Right ventricle myocardium inferior (tissue), 1 donor: ENCODE data around the gene SMS. TPM values are rescaled to one million over a fixed set of nuclear protein-coding genes. Genes with fewer than 3 reads are reported as not detected.
A peak's percentile ranks its signal among the peaks of the same experiment; 100 is the strongest.

Experiments used
- ATAC-seq: fragments of 200-7000 bp; cut with Tn5 transposase; one replicate; pipeline ENCODE4 v1.9.1; 2020; ENCODE audit warnings: mild to moderate bottlenecking, moderate library complexity
- DNase-seq: peaks from one replicate; pipeline ENCODE4 v3.0.0; 2021; ENCODE audit errors: missing footprints
- intact Hi-C: fragments of 100-400 bp; cut with DNase I; formaldehyde crosslinking; loops from one replicate; pipeline ENCODE4 v1.11.0; 2022
- long read RNA-seq: library from polyadenylated mRNA; unstranded; transcript quantifications from one replicate; pipeline ENCODE4 v2.0.0, GENCODE V29; 2021
- total RNA-seq: library from RNA; stranded (reverse); fragmentation: NEBNext Ultra II Directional; extraction: Animal tissue kit (Norgen Biotek cat#: 25700); gene quantifications from one replicate; pipeline ENCODE4 v1.2.1, GENCODE V29; 2021
- donor health status: DM: no; HTN: yes; CAD: no; lungs with severe emphysema.

Gene SMS
- 54.4 TPM for total RNA-seq
- long read RNA-seq, transcript SMS-202 (11 exons, 1,837 nt), result major isoform, 35 of 40 reads
- long read RNA-seq, partial matches to known transcripts, result 3 of 40 reads
- long read RNA-seq, other reads (novel, unspliced or antisense), result 2 of 40 reads

DNA sequence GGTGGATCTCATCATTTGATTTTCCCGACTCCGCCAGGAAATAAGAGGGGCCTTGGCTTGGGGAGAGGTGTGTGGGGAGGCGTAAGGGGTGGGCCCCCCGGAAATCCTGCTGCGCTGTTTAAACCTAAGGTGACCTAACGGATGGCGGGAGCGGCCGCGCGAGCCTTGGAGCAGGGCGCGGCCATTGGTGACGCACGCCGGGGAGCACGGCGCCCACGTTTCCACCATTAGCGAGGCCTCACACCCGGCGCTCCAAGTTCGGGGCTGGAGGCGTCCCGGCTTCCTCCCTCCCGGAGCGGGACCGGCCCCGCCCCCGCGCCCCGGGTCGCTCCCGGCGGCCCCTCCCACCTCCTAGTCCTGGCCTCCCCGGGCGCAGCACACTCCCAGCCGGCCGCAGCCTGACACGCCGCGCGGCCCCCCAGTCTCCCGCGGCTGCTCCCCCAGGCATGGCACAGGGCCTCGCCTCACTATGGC lies at the start of gene SMS:
SMS (plus strand) TSS at position 354 of the 474 bp plus-strand sequence; CDS start at position 470, 116 bp downstream.
- intact Hi-C loops, result loop anchor here (5.0 to 10.0 kb wide), 2 partner anchors 103 to 186 kb away; partner anchors contain the start of genes MBTPS2 and SMPX
- ATAC-seq (peak; percentile 97), DNase-seq (peak; percentile 89)

DNA sequence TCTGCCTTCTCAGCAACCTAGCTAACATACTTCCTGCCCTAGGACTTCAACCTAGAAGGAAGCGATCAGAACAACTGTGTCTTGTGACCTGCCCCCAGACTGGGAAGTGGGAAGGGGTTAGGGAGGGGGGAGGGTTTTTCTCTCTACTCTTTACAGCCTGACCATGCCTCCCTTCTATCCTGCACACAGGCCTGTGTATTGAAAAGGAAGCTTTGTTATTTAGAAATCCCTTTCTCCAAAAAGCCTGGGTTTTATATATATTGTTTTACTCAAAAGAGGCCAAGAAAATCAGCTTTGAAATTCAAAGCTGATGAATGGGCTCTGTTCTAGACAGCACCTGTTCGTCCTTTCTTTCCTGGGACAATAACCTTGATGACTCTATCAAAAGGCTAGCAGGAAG lies 35.2 kb upstream of the SMS start:
- DNase-seq, result no peak
- intact Hi-C loops, result no loop called here
- ATAC-seq, result no peak

DNA sequence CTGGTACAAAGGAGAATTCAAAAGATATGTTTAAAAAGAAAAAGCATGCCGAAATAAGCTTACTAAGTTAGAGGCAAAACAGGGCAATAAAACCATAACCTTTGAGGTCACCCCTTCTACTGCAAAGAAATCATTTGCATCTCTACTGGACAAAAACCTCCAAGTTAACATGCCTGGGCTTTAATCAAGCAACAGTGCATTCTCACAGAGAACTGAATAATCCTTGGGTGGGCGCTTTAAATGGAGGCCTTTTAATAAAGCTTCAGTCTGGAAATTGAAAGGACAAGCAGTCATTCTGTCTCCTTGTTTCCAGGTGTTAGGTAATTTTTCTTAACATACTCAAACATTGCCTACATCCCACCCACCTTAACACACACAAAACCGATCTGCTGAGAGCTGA lies 34.6 kb upstream of the SMS start:
- DNase-seq (no peak), ATAC-seq (no peak)
- intact Hi-C loops, result no loop called here

DNA sequence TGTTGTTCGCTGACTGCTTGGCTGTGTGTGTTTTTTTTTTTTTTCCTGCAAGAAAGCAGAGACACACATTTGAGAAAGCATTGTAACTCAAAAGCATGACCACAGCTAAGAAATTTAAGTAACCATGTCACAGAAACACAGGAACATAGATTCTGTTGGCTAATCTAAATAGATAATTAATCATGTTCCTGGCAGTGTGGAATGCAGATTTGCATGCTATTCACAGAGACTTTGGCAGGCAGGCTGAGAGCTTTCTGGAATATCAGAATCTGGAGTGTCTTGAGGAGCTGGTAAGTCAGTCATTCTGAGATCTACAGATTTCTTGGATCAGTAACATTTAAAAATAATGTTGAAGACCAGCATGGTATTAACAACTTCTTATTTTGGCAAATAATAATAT lies 33.2 kb upstream of the SMS start:
- ATAC-seq, result no peak
- intact Hi-C loops, result no loop called here
- no peak for DNase-seq

DNA sequence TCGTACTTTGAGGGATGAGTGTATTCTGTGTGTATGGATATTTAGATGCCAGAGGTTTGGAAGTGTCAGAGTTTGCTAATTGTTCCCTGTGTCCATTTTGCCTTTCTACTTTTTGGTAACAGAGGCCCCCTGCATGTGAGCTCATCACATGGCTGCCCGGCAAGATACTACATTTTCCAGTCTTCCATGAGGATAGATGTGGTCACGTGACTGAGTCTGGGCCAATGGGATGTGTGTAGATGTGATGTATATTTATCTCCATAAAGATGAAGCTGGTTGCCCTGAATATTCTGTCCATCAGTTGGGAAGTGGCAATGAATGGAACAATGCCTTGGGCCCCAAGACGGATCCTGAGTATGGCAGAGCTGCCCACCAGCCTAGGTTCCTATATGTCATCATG lies 29.0 kb upstream of the SMS start:
- intact Hi-C loops, result no loop called here
- ATAC-seq (no peak), DNase-seq (no peak)

DNA sequence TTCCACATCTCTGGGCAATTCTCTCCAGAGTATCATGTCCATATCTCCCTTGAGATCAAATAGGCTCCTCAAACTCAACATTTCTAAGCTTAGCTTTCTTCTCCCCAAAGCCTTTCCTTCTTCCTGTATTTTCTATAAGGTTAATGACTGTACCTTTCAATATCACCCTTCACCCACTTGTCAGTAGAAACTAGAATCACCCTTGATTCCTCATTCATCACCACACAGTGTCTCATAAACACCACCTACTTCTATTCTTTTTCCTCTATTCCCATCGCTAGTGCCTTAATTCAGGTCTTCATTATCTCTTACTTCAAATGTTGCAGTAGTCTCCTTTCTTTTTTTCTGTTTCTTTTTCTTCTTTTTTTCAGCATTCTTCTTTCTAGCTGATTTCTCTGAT lies 28.3 kb upstream of the SMS start:
- DNase-seq, result no peak
- intact Hi-C loops, result no loop called here
- no peak for ATAC-seq

DNA sequence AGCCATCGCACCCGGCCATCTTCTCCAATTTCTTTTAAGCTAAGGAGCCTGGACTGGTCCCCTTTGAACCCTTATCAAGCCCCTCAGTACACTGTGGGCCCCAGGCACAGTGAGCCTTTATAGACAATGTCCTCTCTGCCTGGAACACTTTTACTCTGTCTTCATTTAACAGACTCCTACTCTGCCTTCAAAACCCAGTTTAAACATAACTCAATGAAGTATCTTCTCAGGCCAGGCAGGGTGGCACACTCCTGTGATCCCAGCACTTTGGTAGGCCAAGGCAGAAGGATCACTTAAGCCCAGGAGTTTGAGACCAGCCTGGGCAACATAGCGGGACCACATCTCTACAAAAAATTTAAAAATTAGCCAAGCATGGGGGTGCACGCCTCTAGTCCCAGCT lies 27.5 kb upstream of the SMS start:
- intact Hi-C loops, result no loop called here
- ATAC-seq (no peak), DNase-seq (no peak)

DNA sequence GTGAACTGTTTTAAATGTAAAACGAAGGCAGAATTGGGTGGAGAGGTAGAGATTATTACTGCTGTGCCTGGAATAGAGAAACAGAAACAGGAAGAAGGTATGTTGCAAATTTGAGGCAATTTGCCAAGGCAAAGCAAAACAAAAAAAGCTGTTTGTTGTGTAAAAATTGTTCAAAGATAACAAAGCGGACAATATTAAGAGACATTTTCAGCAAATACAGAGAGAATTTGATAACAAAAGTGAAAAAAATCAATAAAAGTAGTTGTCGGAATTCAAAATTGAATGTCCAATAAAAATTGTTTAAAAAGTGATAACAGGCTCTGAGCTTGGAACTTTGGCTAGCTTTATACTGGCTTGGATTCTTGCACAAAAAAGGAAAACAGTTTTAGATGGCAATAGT lies 14.4 kb upstream of the SMS start:
- DNase-seq (no peak), ATAC-seq (no peak)
- intact Hi-C loops, result no loop called here

DNA sequence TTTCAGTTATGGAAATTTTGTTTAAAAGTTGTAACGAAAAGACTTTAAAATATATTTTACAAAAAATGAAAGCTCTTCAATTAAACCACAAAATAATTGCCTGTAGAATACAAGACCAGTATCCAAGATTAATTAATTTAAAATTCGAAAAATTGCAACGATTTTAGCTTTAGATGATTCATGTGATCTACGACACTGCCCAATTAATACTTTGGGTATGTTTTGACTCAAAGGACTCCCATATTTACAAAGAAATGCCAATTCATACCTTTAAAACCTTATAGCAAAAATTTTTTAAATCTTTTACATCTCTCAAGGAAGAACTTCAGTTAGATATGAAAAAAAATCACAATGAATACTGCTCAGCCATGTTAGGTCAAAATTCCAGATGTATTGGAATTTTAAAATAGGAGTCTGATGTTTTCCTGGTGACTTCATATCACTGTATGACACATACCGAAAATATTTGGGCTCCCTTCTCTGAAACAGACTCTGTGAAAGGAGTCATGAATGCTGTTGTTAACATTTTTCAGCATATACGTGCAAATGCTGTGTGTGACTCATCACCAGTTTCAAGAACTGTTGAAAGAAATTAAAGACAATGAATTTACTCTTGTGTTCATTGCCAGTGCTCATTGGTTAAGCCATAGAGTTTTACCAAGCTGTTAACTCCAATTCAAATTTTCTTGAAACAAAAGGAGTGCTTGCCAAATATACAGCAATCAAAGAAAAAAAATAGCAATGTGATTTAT lies 13.8 kb upstream of the SMS start:
- intact Hi-C loops, result no loop called here
- DNase-seq, result no peak
- no peak for ATAC-seq

DNA sequence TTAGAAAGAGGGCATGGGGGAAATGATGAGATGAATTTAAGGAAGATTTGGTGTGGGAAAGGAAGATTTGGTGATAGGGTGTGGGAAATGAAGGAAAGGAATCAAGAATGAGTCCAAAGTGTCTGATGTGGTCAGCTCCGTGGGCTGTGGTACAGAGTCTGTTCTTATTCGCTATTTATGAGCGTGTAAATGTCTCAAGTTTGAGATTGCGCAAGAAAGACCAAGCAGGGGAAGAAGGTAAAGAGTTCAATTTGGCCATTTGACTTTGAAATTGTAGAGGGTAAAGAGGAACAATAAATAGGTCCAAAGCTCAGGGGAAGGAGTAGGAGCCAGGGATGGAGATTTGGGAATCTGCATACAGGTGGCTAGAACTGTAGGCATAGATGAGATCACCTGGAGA lies 11.3 kb upstream of the SMS start:
- intact Hi-C loops, result no loop called here
- ATAC-seq (no peak), DNase-seq (no peak)

DNA sequence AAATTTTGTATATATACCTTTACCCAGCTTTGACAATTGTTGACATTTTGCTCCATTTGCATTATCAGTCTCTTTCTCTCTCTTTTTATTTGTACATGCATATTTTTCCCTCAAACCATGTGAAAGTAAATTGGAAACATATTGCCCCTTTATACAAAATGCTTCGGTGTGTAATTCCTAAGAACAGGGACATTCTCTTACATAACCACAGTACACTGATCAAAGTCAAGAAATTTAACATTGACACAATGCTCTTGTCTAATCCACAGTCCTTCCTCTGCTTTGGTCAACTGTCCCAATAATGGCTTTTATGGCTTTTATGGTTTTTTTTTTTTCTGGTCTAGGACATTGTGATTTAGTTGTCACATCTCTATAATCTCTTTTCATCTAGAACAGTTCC lies 9.5 kb upstream of the SMS start:
- no peak for DNase-seq
- no peak for ATAC-seq
- intact Hi-C loops, result no loop called here

DNA sequence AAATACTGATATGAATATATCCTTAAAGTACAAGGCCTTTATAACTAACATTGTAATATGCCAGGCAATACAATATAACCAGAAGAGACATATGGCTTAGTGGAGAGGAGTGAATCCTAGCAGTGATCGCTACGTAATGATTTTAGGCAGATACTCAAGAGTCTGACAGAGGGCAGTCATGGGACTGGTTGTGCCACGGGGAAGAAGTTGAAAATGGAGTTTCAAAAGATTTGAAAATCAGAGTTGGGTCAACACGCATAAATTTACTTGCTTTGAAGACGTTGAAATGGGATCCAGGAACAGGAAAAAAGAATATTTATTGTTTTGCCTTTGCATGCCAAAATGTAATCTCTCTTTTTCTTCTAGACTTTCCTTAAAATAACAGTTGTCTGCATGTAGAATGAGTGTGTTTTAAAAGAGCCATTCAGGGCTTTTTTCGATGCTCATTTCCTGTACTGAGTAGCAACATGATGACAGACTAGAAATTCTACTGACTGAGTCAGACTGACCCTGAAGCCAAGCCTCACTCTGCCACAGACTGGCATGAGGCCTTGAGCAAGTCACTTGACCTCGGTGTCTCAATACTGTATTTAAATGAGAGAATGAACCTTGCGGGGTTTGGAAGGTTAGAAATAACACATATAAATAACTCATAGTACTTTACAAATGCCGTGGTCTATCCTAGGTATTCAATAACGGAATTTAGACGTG lies 8.1 kb upstream of the SMS start:
- intact Hi-C loops, result no loop called here
- no peak for ATAC-seq
- DNase-seq, result no peak

DNA sequence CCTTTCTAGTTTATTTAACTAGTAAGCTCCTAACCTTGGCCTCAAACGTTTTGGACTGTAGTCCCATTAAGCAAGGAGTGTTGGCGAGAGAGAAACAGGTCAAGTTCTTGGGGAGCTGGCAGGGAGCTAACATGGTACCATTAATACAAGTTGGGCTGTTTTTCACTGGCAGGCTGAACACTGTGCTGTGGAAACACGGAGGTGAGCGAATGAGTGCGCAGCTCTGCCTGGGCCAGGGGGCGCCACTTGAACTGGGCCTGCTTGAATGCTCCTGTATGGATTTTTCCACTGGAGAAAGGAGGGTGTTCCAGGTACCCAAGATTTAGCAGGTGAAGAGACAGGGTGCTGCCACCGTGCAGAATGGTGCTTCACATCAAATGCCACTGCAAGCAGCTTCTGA lies 7.4 kb upstream of the SMS start:
- DNase-seq, result no peak
- ATAC-seq, result no peak
- intact Hi-C loops, result no loop called here

DNA sequence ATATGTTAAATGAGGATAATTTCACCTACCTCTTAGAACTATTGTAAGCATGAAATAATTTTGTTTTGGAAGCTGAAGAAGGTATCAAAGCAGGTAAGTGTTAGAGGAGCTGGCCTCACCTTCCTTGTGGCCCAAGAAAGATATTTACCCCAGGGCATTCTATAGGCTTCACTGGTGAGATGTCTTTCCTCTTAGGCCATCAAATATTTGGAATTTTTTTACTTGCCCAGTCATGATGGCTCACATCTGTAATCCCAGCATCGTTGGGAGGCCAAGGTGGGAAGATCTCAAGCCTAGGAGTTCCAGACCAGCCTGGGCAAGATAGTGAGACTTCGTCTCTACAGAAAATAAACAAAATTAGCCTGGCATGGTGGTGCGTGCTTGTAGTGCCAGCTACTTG lies 6.1 kb upstream of the SMS start:
- intact Hi-C loops, result no loop called here
- DNase-seq, result no peak
- no peak for ATAC-seq

DNA sequence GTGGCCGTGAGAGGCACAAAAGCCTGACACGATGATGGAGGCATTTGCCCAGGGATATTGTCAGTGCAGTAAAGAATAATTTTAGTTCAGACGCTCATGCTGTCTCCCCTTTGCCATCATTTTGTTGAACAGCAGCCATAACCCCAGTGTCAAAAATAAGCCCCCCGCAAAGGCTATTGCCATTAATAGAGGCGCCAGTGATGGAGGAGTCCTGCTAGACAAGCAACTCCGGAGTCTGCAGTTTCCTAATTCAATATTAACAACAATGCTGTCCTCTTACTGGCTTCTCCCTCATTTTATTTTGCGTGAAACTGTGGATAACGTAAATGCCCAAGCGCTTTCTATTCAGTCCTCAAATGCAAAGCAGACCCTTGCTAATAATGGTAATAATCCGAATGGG lies 603 bp upstream of the SMS start:
- no peak for ATAC-seq
- intact Hi-C loops, result loop anchor here (5.0 to 10.0 kb wide), 2 partner anchors 103 to 185 kb away; partner anchors contain the start of genes MBTPS2 and SMPX
- no peak for DNase-seq

DNA sequence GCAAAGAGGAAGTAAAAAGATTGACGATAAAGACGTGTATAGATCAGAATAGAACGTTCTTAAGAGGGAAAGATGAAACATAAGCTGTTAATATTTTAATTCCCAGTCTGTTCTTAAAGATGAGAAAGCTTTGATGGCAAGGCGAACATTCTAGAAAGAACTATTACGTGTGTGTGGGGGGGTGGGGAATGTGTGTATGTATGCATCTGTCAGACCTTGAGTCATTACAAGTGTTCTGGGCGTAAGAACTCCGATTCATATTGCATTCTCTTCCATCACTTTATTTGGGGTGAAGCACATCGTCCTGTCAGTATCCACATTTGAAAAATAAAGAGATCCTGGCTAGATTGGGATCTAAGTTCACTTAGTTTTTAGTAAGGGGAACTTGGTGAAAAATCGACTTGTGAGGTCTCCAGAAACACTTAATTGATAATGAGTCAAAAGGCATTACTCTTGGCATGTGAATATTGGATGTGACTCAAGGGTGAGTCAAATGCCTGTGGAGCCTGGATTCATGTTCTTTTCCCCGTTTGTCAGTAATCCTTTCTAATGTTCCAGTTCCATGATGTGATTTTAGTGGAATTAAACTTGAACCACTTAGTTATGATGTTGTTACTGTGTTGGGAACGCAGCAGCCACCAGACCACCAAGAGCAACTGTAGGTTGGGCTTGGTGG lies 3.1 kb downstream of the SMS start:
- intact Hi-C loops, result loop anchor here (5.0 to 10.0 kb wide), 2 partner anchors 106 to 189 kb away; partner anchors contain the start of genes MBTPS2 and SMPX
- no peak for DNase-seq

DNA sequence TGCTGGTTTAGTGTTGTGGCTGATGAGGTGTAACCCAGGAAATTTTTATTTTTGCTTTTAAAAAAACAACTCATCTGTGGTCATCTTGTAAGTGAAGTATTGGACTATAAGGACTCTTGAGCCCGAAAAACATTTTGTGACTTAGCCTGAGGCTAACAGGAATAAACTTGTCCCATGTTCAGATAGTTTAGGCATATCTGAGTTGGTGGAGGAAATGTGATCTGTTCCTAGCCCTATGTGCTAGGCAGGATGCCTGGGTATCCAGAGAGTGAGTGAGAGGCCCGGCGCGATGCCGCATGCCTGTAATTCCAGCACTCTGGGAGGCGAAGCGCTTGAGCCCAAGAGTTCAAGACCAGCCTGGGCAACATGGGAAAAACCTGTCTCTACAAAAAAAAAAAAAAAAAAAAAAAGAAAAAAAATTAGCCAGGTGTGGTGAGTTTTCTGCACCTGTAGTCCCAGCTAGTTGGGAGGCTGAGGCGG lies 3.7 kb downstream of the SMS start:
- ATAC-seq (no peak), DNase-seq (no peak)
- intact Hi-C loops, result loop anchor here (5.0 to 10.0 kb wide), 2 partner anchors 107 to 189 kb away; partner anchors contain the start of genes MBTPS2 and SMPX

More for the DNA sequence above, 3.1 kb downstream of the SMS start:
- ATAC-seq, result no peak

DNA sequence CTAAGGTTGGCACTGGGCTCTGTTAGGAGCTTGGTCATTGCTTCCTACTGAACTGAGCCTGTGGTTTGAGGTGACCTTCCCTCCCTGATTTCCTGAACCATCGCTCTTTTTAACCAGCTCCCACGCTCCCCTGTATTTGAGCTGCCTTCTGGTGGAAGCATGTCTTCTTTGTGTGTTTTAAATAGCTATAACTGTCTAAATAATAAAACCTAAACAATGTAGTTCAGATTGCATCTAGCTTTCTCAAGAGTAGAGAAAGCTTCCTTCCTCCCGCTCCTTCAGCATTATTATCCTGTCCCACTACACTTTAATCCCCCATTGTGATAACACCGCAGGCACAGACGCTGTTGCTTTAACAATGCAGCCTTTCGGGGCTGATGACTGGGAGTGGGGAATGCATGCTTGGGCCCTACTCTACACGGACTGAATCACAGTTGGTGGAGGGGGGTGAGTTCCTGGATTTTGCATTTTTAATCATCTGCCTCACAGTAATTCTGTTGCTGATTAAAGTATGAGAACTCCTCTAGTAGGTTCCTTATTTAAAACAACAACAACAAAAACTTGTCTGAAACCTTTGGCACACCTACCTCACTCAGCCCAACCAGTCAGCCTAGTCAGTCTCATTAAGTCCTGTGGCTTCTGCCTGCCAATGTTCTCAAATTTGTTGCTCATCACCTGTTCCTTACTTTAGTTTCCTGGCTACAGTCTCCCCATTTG lies 6.6 kb downstream of the SMS start:
- no peak for ATAC-seq
- DNase-seq, result no peak
- intact Hi-C loops, result loop anchor here (10.0 kb wide), 1 partner anchor 192 kb away; the partner anchor contains the start of gene SMPX
